Measurements from ENCODE around the gene PLIN3.

DNA sequence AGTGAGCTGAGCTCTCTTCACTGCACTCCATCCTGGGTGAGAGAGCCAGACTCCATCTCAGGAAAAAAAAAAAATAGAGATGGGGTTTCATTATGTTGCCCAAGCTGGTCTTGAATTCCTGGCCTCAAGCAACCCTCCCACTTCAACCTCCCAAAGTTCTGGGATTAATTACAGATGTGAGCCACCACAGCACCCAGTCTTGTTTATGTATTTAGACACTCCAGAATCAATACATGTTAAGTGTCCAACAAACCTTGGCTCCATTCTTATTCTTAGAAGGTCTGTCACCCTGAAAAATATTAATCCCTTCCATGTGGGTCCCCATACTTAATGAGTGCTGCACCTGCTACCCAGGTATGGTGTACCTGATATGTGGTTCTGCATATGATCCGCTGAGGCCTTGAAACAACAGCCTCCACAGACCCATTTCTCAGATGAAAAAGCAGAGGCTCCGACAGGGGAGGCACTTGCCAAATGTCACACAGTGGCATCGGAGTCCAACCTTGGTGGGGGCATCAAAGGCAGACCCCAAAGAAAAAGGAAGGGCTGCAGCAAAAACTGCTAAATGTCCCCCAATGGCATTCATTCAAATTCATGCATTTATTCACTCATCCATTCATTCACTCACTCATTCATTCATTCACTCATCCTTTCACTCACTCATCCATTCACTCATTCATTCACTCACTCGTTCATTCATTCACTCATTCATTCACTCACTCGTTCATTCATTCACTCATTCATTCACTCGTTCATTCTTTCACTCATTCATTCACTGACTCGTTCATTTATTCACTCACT, 52.6 kb downstream of the PLIN3 start:
- TF ChIP-seq POLR2A (IDR thresholded peaks at IDR 0.05): no peak
- TF ChIP-seq, protein P1, sequence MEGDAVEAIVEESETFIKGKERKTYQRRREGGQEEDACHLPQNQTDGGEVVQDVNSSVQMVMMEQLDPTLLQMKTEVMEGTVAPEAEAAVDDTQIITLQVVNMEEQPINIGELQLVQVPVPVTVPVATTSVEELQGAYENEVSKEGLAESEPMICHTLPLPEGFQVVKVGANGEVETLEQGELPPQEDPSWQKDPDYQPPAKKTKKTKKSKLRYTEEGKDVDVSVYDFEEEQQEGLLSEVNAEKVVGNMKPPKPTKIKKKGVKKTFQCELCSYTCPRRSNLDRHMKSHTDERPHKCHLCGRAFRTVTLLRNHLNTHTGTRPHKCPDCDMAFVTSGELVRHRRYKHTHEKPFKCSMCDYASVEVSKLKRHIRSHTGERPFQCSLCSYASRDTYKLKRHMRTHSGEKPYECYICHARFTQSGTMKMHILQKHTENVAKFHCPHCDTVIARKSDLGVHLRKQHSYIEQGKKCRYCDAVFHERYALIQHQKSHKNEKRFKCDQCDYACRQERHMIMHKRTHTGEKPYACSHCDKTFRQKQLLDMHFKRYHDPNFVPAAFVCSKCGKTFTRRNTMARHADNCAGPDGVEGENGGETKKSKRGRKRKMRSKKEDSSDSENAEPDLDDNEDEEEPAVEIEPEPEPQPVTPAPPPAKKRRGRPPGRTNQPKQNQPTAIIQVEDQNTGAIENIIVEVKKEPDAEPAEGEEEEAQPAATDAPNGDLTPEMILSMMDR (IDR thresholded peaks at IDR 0.05): no peak
- TF ChIP-seq POLR2AphosphoS5 (IDR thresholded peaks at IDR 0.05): no peak

Measured in prostate gland (tissue), 2 donors.